Fibroblast of gingiva (primary cell): ENCODE data around the gene SLC6A18.

Experiments
- DNase-seq: peaks from one replicate; pipeline ENCODE4 v3.0.0-alpha.2; 2011; ENCODE audit warnings: low read depth

SLC6A18 gene

DNA sequence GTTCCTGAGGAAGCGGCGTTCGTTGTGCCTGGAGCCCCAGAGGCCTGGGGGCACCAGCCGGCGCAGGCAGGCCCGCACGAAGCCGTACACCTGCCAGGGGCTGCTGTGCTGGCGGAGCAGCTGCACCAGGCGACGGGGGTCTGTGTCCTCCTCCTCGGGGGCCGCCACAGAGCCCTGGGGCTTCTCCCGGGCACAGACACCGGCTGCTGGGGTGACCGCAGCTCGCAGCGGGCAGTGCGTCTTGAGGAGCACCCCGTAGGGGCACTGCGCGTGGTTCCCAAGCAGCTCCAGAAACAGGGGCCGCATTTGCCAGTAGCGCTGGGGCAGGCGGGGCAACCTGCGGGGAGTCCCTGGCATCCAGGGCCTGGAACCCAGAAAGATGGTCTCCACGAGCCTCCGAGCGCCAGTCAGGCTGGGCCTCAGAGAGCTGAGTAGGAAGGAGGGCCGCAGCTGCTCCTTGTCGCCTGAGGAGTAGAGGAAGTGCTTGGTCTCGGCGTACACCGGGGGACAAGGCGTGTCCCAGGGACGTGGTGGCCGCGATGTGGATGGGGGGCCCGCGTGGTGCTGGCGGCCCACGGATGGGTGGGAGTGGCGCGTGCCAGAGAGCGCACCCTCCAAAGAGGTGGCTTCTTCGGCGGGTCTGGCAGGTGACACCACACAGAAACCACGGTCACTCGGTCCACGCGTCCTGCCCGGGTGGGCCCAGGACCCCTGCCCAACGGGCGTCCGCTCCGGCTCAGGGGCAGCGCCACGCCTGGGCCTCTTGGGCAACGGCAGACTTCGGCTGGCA lies 68.4 kb downstream of the SLC6A18 start:
- DNase-seq, result no peak

DNA sequence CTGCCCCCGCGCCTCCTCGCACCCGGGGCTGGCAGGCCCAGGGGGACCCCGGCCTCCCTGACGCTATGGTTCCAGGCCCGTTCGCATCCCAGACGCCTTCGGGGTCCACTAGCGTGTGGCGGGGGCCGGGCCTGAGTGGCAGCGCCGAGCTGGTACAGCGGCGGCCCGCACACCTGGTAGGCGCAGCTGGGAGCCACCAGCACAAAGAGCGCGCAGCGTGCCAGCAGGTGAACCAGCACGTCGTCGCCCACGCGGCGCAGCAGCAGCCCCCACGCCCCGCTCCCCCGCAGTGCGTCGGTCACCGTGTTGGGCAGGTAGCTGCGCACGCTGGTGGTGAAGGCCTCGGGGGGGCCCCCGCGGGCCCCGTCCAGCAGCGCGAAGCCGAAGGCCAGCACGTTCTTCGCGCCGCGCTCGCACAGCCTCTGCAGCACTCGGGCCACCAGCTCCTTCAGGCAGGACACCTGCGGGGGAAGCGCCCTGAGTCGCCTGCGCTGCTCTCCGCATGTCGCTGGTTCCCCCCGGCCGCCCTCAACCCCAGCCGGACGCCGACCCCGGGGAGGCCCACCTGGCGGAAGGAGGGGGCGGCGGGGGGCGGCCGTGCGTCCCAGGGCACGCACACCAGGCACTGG lies 69.1 kb downstream of the SLC6A18 start:
- DNase-seq, result no peak

DNA sequence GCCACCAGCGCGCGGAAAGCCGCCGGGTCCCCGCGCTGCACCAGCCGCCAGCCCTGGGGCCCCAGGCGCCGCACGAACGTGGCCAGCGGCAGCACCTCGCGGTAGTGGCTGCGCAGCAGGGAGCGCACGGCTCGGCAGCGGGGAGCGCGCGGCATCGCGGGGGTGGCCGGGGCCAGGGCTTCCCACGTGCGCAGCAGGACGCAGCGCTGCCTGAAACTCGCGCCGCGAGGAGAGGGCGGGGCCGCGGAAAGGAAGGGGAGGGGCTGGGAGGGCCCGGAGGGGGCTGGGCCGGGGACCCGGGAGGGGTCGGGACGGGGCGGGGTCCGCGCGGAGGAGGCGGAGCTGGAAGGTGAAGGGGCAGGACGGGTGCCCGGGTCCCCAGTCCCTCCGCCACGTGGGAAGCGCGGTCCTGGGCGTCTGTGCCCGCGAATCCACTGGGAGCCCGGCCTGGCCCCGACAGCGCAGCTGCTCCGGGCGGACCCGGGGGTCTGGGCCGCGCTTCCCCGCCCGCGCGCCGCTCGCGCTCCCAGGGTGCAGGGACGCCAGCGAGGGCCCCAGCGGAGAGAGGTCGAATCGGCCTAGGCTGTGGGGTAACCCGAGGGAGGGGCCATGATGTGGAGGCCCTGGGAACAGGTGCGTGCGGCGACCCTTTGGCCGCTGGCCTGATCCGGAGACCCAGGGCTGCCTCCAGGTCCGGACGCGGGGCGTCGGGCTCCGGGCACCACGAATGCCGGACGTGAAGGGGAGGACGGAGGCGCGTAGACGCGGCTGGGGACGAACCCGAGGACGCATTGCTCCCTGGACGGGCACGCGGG lies 69.9 kb downstream of the SLC6A18 start, which contains the start of gene TERT:
Gene TERT, minus strand, starts transcription at position 234 of the 815 bp plus-strand sequence. Its CDS starts 79 bp downstream, at position 155.
- no peak for DNase-seq

DNA sequence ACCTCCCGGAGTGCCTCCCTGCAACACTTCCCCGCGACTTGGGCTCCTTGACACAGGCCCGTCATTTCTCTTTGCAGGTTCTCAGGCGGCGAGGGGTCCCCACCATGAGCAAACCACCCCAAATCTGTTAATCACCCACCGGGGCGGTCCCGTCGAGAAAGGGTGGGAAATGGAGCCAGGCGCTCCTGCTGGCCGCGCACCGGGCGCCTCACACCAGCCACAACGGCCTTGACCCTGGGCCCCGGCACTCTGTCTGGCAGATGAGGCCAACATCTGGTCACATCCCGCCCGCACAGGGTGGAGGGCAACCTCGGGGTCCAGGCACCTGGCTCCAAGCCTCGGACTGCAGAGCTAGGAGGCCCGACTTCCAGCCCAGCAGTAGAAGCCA lies 70.5 kb downstream of the SLC6A18 start:
- no peak for DNase-seq
